HepG2 (cell line): ENCODE measurements around the gene LRP10. TPM values are rescaled to one million over a fixed set of nuclear protein-coding genes. Genes with fewer than 3 reads are reported as not detected.

ENCODE experiments used
- CEBPB ChIP-seq: IDR thresholded peaks from 2 replicates; pipeline ENCODE4 v1.6.1; 2011; ENCODE audit warnings: low read depth, low read length, improper control_type of control experiment, borderline replicate concordance
- EEA1 ChIP-seq: sonication (generic); formaldehyde crosslinking; IDR thresholded peaks from 2 replicates; pipeline ENCODE4 v1.5.1; 2020; ENCODE audit warnings: mild to moderate bottlenecking, missing genetic modification reagents, borderline replicate concordance
- GMEB2 ChIP-seq: IDR thresholded peaks from 2 replicates; pipeline ENCODE4 v1.6.1; 2016; ENCODE audit warnings: missing biosample characterization, missing genetic modification reagents, low read depth
- LBX2 ChIP-seq: sonication (generic); formaldehyde crosslinking; IDR thresholded peaks from 2 replicates; pipeline ENCODE4 v1.5.0; 2020; ENCODE audit warnings: missing genetic modification reagents, mild to moderate bottlenecking, borderline replicate concordance
- MAF1 ChIP-seq: sonication (generic); formaldehyde crosslinking; IDR thresholded peaks from 2 replicates; pipeline ENCODE4 v1.5.0; 2020; ENCODE audit warnings: missing genetic modification reagents, borderline replicate concordance
- MTA3 ChIP-seq: sonication (generic); formaldehyde crosslinking; IDR thresholded peaks from 2 replicates; pipeline ENCODE4 v1.4.0; 2020; ENCODE audit warnings: missing genetic modification reagents
- MXI1 ChIP-seq: IDR thresholded peaks from 3 replicates; pipeline ENCODE4 v1.6.1; 2012; ENCODE audit warnings: low read depth, low read length, inconsistent platforms, borderline replicate concordance
- NFYC ChIP-seq: IDR thresholded peaks from 2 replicates; pipeline ENCODE4 v1.6.1; 2016; ENCODE audit warnings: missing genetic modification reagents, missing compliant biosample characterization
- RAD21 ChIP-seq: fragments of 450-650 bp; formaldehyde crosslinking; IDR thresholded peaks from 2 replicates; pipeline ENCODE4 v1.5.0; 2020; ENCODE audit warnings: mild to moderate bottlenecking
- SMAD9 ChIP-seq: sonication (generic); formaldehyde crosslinking; IDR thresholded peaks from 2 replicates; pipeline ENCODE4 v1.5.1; 2020; ENCODE audit warnings: mild to moderate bottlenecking, missing genetic modification reagents
- SOX6 ChIP-seq, 2 experiments: fragments of 450-650 bp in 1 of 2; sonication (generic) in 1 of 2; formaldehyde crosslinking in 1 of 2; IDR thresholded peaks; 2 replicates each; pipeline versions ENCODE4 v1.4.0 to v1.6.1; 2017 to 2020; ENCODE audit warnings: antibody characterized with exemption in 1 of 2, mild to moderate bottlenecking in 1 of 2, missing genetic modification reagents in 1 of 2
- TBX2 ChIP-seq: sonication (generic); formaldehyde crosslinking; IDR thresholded peaks from 2 replicates; pipeline ENCODE4 v1.5.0; 2020; ENCODE audit warnings: missing genetic modification reagents, mild to moderate bottlenecking, borderline replicate concordance
- TP53 ChIP-seq: sonication (generic); formaldehyde crosslinking; conservative IDR thresholded peaks from 2 replicates; pipeline ENCODE4 v1.4.0; 2020; ENCODE audit warnings: missing genetic modification reagents
- ZBTB34 ChIP-seq: sonication (generic); formaldehyde crosslinking; IDR thresholded peaks from 2 replicates; pipeline ENCODE4 v1.8.0; 2022; ENCODE audit warnings: mild to moderate bottlenecking, missing genetic modification reagents
- ZNF3 ChIP-seq: IDR thresholded peaks from 2 replicates; pipeline ENCODE4 v1.7.0; 2017; ENCODE audit warnings: inconsistent platforms
- ZNF557 ChIP-seq: sonication (generic); formaldehyde crosslinking; IDR thresholded peaks from 2 replicates; pipeline ENCODE4 v1.4.0; 2020; ENCODE audit warnings: missing genetic modification reagents
- ZNF7 ChIP-seq: IDR thresholded peaks from 2 replicates; pipeline ENCODE4 v1.6.1; 2016; ENCODE audit warnings: missing biosample characterization, missing genetic modification reagents
- ZNF747 ChIP-seq: sonication (generic); formaldehyde crosslinking; IDR thresholded peaks from 2 replicates; pipeline ENCODE4 v1.8.1; 2023; ENCODE audit warnings: missing genetic modification reagents, mild to moderate bottlenecking, borderline replicate concordance
- ZNF773 ChIP-seq: sonication (generic); formaldehyde crosslinking; IDR thresholded peaks from 2 replicates; pipeline ENCODE4 v1.4.0; 2020; ENCODE audit warnings: missing genetic modification reagents, borderline replicate concordance
- ZSCAN20 ChIP-seq: sonication (generic); formaldehyde crosslinking; IDR thresholded peaks from 2 replicates; pipeline ENCODE4 v1.4.0; 2020; ENCODE audit warnings: missing genetic modification reagents, mild to moderate bottlenecking, borderline replicate concordance
- polyA plus RNA-seq, 8 experiments: library from polyadenylated mRNA; depleted of rRNA in 3 of 8; stranded (reverse) in 7 of 8; unstranded in 1 of 8; fragments of >200 nt; fragmentation: Illumina TruSeq in 4 of 8; extraction: Trizol in 4 of 8; gene quantifications; 2 replicates each; pipeline versions ENCODE4 v1.2.1 to v1.2.3, GENCODE V29; 2011 to 2016; ENCODE audit warnings: low read depth in 4 of 8, missing spikeins in 1 of 8, mixed read lengths in 1 of 8; ENCODE audit not compliant: insufficient read depth in 1 of 8
- total RNA-seq, 5 experiments: library from RNA; depleted of rRNA; stranded (reverse); fragments of >200 nt; fragmentation: Illumina TruSeq; extraction: Trizol; gene quantifications; 2 replicates each; pipeline ENCODE4 v1.2.3, GENCODE V29; 2016; ENCODE audit warnings: low read depth in 1 of 5
- TF ChIP-seq, protein P1 (sequence below): sonication (generic); formaldehyde crosslinking; IDR thresholded peaks from 2 replicates; pipeline ENCODE4; 2020; ENCODE audit warnings: missing genetic modification reagents, mild to moderate bottlenecking, borderline replicate concordance
- TF ChIP-seq, protein P2 (sequence below), 2 experiments: fragments of 450-650 bp in 1 of 2; sonication (generic) in 1 of 2; formaldehyde crosslinking; IDR thresholded peaks; 2 replicates each; pipeline versions ENCODE4 v1.5.0 to v1.8.0; 2020 to 2022; ENCODE audit warnings: mild to moderate bottlenecking in 1 of 2, missing genetic modification reagents in 1 of 2
- TF ChIP-seq, protein P3 (sequence below): IDR thresholded peaks from 2 replicates; pipeline ENCODE4 v1.6.1; 2016; ENCODE audit warnings: low read depth, borderline replicate concordance

Gene LRP10
- total and polyA plus RNA-seq, 2 of the 13 experiments (the other 11 are each of a cell fraction or from before 2014, with no cell fraction given), result 16.9 to 45.2 TPM

- 0 out of 2 replicates have a peak, but pooled peaks have one; percentile 11 for TF ChIP-seq ZBTB34 (CRISPR knock-in tag)
- TF ChIP-seq, protein P1, sequence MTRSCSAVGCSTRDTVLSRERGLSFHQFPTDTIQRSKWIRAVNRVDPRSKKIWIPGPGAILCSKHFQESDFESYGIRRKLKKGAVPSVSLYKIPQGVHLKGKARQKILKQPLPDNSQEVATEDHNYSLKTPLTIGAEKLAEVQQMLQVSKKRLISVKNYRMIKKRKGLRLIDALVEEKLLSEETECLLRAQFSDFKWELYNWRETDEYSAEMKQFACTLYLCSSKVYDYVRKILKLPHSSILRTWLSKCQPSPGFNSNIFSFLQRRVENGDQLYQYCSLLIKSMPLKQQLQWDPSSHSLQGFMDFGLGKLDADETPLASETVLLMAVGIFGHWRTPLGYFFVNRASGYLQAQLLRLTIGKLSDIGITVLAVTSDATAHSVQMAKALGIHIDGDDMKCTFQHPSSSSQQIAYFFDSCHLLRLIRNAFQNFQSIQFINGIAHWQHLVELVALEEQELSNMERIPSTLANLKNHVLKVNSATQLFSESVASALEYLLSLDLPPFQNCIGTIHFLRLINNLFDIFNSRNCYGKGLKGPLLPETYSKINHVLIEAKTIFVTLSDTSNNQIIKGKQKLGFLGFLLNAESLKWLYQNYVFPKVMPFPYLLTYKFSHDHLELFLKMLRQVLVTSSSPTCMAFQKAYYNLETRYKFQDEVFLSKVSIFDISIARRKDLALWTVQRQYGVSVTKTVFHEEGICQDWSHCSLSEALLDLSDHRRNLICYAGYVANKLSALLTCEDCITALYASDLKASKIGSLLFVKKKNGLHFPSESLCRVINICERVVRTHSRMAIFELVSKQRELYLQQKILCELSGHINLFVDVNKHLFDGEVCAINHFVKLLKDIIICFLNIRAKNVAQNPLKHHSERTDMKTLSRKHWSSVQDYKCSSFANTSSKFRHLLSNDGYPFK (CRISPR knock-in tag), result no peak
- no peak for TF ChIP-seq MAF1 (CRISPR knock-in tag)
- TF ChIP-seq ZNF3, result no peak
- TF ChIP-seq SOX6 (IDR thresholded peaks at IDR 0.05), result no peak
- no peak for TF ChIP-seq SOX6 (CRISPR knock-in tag; IDR thresholded peaks at IDR 0.05)
- TF ChIP-seq MXI1, result no peak
- TF ChIP-seq, protein P2, sequence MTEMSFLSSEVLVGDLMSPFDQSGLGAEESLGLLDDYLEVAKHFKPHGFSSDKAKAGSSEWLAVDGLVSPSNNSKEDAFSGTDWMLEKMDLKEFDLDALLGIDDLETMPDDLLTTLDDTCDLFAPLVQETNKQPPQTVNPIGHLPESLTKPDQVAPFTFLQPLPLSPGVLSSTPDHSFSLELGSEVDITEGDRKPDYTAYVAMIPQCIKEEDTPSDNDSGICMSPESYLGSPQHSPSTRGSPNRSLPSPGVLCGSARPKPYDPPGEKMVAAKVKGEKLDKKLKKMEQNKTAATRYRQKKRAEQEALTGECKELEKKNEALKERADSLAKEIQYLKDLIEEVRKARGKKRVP (CRISPR knock-in tag; IDR thresholded peaks at IDR 0.05), result no peak
- 0 out of 2 replicates have a peak, but pooled peaks have one; percentile 57 for TF ChIP-seq SMAD9 (CRISPR knock-in tag)
- TF ChIP-seq CEBPB, result no peak
- no peak for TF ChIP-seq GMEB2 (CRISPR knock-in tag)
- TF ChIP-seq ZNF7 (CRISPR knock-in tag), result no peak
- no peak for TF ChIP-seq TBX2 (CRISPR knock-in tag)
- TF ChIP-seq EEA1 (CRISPR knock-in tag), result no peak
- TF ChIP-seq MTA3 (CRISPR knock-in tag), result no peak
- TF ChIP-seq RAD21 (CRISPR knock-in tag), result no peak
- TF ChIP-seq ZSCAN20 (CRISPR knock-in tag), result no peak
- no peak for TF ChIP-seq ZNF557 (CRISPR knock-in tag)
- TF ChIP-seq TP53, result no peak
- TF ChIP-seq, protein P3, sequence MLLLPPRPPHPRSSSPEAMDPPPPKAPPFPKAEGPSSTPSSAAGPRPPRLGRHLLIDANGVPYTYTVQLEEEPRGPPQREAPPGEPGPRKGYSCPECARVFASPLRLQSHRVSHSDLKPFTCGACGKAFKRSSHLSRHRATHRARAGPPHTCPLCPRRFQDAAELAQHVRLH, result no peak
- no peak for TF ChIP-seq NFYC (CRISPR knock-in tag)
- no peak for TF ChIP-seq ZNF747 (CRISPR knock-in tag)
- no peak for TF ChIP-seq LBX2
- no peak for TF ChIP-seq ZNF773
Observed at GRCh38 chr14:22822016-22822570, 49.4 kb upstream of the LRP10 start (continued).
